Measurements from ENCODE around the gene GTPBP2.

DNA sequence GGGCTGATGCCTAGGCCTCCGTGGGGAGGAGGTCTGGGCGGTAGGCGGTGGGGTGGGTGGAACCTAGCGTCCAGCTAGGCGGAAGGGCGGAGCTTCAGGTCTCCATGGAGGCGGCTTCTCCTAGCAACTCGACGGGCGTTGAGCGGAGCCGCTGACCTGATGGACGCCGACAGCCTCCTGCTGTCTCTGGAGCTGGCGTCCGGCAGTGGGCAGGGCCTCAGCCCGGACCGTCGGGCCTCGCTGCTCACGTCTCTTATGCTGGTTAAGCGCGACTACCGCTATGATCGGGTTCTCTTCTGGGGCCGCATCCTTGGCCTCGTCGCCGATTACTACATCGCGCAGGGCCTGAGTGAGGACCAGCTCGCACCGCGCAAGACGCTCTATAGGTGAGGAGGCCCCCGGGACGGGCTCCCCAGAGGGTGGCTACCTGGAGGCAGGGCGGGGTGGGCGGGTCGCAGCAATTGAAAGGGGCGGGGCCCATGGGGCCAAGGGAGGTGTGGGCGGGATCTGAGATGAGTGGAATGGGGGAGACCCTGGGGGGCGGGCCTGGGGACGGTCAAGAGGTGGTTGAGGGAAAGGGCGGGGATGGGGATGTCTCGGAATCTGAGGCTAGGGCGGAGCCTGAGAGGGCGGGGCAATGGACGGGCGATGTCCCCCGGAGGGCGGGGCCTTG lies 16.0 kb upstream of the GTPBP2 start, which contains the start of gene RSPH9:
- TF ChIP-seq, protein P1, sequence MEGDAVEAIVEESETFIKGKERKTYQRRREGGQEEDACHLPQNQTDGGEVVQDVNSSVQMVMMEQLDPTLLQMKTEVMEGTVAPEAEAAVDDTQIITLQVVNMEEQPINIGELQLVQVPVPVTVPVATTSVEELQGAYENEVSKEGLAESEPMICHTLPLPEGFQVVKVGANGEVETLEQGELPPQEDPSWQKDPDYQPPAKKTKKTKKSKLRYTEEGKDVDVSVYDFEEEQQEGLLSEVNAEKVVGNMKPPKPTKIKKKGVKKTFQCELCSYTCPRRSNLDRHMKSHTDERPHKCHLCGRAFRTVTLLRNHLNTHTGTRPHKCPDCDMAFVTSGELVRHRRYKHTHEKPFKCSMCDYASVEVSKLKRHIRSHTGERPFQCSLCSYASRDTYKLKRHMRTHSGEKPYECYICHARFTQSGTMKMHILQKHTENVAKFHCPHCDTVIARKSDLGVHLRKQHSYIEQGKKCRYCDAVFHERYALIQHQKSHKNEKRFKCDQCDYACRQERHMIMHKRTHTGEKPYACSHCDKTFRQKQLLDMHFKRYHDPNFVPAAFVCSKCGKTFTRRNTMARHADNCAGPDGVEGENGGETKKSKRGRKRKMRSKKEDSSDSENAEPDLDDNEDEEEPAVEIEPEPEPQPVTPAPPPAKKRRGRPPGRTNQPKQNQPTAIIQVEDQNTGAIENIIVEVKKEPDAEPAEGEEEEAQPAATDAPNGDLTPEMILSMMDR (conservative IDR thresholded peaks at IDR 0.05; ENCODE audit: low read depth in 2 of 2), result no peak
- TF ChIP-seq ZNF331 (CRISPR knock-in tag; IDR thresholded peaks at IDR 0.05; ENCODE audit: low read depth) (no peak), POLR2AphosphoS5 (IDR thresholded peaks at IDR 0.05; ENCODE audit: low read depth) (no peak), CREB1 (CRISPR knock-in tag; IDR thresholded peaks at IDR 0.05; ENCODE audit: low read depth) (peak; percentile 43; the same call in 1 of the 2 replicates), EZH2 (IDR thresholded peaks at IDR 0.05; ENCODE audit: low read depth, unreplicated experiment) (no peak), ZNF462 (CRISPR knock-in tag; IDR thresholded peaks at IDR 0.05) (no peak), REST (IDR thresholded peaks at IDR 0.05; ENCODE audit: unreplicated experiment) (no peak)
